ENCODE data around the gene SLC41A3. TPM values are rescaled to one million over a fixed set of nuclear protein-coding genes. Genes with fewer than 3 reads are reported as not detected.

Gene SLC41A3
- total and polyA plus RNA-seq, 10 of the 15 experiments (the other 5 are each of a cell fraction or from before 2014, with no cell fraction given) = 8.3 to 29.5 (median 16.7) TPM

GRCh38 chr3:126098391-126098858 is 14.5 kb upstream of the SLC41A3 start (continued):
- TF ChIP-seq, protein P1, sequence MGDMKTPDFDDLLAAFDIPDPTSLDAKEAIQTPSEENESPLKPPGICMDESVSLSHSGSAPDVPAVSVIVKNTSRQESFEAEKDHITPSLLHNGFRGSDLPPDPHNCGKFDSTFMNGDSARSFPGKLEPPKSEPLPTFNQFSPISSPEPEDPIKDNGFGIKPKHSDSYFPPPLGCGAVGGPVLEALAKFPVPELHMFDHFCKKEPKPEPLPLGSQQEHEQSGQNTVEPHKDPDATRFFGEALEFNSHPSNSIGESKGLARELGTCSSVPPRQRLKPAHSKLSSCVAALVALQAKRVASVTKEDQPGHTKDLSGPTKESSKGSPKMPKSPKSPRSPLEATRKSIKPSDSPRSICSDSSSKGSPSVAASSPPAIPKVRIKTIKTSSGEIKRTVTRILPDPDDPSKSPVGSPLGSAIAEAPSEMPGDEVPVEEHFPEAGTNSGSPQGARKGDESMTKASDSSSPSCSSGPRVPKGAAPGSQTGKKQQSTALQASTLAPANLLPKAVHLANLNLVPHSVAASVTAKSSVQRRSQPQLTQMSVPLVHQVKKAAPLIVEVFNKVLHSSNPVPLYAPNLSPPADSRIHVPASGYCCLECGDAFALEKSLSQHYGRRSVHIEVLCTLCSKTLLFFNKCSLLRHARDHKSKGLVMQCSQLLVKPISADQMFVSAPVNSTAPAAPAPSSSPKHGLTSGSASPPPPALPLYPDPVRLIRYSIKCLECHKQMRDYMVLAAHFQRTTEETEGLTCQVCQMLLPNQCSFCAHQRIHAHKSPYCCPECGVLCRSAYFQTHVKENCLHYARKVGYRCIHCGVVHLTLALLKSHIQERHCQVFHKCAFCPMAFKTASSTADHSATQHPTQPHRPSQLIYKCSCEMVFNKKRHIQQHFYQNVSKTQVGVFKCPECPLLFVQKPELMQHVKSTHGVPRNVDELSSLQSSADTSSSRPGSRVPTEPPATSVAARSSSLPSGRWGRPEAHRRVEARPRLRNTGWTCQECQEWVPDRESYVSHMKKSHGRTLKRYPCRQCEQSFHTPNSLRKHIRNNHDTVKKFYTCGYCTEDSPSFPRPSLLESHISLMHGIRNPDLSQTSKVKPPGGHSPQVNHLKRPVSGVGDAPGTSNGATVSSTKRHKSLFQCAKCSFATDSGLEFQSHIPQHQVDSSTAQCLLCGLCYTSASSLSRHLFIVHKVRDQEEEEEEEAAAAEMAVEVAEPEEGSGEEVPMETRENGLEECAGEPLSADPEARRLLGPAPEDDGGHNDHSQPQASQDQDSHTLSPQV (IDR thresholded peaks at IDR 0.05) = no peak
- TF ChIP-seq ATF7 (IDR thresholded peaks at IDR 0.05; ENCODE audit: low read depth) (no peak), FOXK2 (IDR thresholded peaks at IDR 0.05) (no peak), NFXL1 (IDR thresholded peaks at IDR 0.05; ENCODE audit: borderline replicate concordance) (no peak), POLR2A (IDR thresholded peaks at IDR 0.05; ENCODE audit: low read depth, low read length) (no peak), ESRRA (IDR thresholded peaks at IDR 0.05; ENCODE audit: low read length) (no peak), CBFB (IDR thresholded peaks at IDR 0.05; ENCODE audit: low read depth) (no peak), ZBTB33 (IDR thresholded peaks at IDR 0.05) (no peak), STAT3 (IDR thresholded peaks at IDR 0.05; ENCODE audit: low read depth, low read length) (no peak), MTA2 (IDR thresholded peaks at IDR 0.05; ENCODE audit: low read depth) (no peak)
- TF ChIP-seq, protein P2, sequence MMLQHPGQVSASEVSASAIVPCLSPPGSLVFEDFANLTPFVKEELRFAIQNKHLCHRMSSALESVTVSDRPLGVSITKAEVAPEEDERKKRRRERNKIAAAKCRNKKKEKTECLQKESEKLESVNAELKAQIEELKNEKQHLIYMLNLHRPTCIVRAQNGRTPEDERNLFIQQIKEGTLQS (IDR thresholded peaks at IDR 0.05; ENCODE audit: borderline replicate concordance, extremely low read depth, low read depth, low read length) = no peak
